T-helper 2 cell treated with Interferon-gamma antibody and Interleukin-4, amounts not matched to agents 100 ng/mL and 5 ng/mL, for 36 hours (primary cell): ENCODE data around the gene POTEB3. TPM values are rescaled to one million over a fixed set of nuclear protein-coding genes. Genes with fewer than 3 reads are reported as not detected.
"Not testable (repeated sequence)": the region's sequence is repeated elsewhere in the genome, so short reads cannot be mapped to it uniquely, and the experiment has no call there.

Experiments
- intact Hi-C: fragments of 100-400 bp; cut with micrococcal nuclease; formaldehyde crosslinking; loops from one replicate; pipeline ENCODE4 v1.15.1; 2023
- total RNA-seq: library from RNA; stranded (reverse); gene quantifications from 2 replicates; pipeline ENCODE4 v1.2.3, GENCODE V29; 2022

POTEB3 gene
- not detected in 2 replicates for total RNA-seq

DNA sequence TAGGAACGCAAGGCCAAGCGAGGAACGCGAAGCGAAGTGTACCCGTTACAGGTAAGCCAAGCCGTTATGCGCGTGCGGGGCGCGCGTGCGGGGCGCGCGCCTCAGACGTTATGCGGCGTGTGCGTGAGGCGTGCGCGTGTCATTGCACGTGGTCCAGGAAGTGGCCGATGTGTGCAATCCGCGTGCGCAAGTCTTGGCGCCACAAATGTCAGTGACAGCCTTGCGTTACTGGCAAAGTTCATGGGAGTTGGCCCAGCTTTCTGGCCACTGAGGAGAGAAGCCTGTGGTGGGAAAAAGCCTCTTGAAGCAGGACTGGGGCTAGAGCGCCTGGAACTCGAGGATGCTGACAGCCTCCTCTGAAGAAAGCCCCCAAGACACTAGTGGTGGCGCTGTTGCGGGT, at the start of gene POTEB3:
Gene POTEB3 (minus strand): TSS at position 101 of the 400 bp plus-strand sequence. CDS start 488 bp downstream, outside the sequence.
- intact Hi-C loops = not testable (repeated sequence)

DNA sequence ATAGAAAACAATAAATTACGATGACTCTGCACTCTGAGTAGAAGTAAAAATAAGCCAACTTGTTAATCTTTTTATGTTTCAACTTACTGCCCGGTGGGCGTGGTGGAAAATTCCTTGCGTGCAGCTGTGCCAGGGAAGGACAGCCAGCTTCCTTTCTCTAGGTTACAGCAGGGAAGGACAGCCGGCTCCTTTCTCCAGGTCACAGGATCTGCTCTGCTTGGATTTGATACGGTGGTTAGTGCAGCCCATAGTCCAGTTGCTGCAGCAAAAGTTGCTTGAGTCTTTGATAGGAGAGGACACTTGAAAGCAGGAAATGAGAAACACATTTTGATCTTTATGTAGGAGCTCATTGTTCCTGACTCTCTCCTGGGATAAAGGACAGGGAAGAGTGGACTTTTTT, 13.4 kb upstream of the POTEB3 start:
- intact Hi-C loops = not testable (repeated sequence)

DNA sequence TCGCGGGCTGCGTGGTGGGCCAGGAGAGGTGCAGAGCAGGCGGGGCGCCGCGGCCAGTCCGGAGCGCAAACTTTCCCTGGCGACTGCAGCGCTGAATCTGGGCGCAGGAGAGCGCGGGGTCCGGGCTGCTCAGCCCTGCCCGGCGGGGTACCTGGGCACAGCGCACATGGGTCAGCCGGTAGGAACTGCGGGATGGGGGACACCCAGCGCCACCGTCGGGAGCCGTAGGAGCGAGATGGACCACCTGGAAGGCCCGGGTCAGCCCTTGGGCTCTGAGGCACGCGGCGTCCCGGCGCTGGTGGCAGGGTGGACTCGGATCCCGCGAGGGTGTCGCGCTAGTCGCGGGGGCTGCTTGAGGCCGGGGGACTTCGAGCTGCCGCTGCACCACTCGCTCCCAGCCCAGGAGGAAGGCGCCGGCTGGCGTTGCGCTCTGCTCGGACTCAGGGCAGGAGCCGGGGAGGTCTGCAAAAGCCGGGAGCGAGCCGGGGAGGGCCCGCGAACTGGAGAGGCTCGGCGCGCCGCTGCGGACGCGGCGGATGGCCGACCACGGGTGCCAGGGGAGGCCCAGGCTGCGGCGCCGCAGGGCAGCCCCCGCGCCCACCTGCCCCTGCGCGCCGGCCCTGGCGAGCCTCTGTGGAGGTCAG, 11.7 kb upstream of the POTEB3 start:
- intact Hi-C loops = not testable (repeated sequence)

DNA sequence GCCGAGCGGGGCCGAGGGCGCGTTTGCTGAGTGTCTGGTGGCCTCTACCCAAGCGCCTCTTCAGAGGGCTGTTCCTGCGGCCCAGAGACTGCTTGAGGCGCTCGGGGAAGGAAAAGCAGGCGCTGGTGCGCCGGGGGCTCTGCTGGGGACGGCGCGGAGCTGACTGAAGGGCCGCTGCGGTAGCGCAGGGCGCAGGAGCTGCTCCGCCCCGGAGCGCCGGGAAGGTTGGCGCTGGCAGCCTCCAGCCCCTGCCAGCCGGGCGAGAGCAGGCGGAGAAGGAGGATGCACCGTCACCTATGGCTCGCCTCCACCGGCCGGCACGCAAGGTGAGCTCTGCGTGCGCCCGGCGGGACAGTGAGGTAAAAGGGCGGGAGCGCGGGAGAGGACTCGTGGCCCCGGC, 11.2 kb upstream of the POTEB3 start:
- intact Hi-C loops = not testable (repeated sequence)

DNA sequence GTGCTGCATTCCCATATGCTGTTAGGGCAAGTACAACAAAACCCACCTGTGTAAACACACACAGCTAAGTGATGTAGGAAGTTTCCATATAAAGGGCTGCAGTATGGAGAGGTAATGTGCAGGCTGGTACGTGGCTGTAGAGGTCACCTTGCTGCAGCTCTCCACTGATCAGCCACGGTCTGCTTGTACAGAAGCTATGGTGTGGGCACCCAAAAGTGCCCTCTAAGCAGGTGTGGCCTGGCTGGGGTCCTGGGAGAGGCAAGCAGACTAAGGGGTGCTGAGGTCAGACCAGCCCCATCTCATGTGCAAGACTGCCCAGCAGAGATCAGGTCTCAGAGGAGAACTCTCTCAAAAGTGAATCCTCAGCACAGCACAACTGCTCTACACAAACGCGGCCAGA, 32.9 kb downstream of the POTEB3 start:
- intact Hi-C loops = not testable (repeated sequence)

DNA sequence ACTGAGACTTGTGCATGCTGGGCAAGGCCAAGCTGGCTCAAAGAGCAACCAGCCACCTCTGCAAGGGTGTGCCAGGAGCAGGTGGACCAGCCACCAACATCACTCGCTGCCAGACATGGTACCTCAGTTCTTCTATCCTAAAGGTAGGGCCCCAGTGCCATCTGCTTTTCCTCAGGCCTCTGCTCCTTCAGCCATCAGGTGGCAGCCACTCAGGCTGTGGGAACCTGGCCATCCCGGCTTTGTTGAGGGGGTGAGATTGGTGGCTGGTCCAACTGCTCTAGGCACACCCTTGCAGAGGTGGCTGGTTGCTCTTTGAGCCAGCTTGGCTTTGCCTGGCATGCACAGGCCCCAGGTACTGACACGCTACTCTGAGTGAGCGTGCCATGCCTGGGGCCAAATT, 38.8 kb downstream of the POTEB3 start:
- intact Hi-C loops = not testable (repeated sequence)

DNA sequence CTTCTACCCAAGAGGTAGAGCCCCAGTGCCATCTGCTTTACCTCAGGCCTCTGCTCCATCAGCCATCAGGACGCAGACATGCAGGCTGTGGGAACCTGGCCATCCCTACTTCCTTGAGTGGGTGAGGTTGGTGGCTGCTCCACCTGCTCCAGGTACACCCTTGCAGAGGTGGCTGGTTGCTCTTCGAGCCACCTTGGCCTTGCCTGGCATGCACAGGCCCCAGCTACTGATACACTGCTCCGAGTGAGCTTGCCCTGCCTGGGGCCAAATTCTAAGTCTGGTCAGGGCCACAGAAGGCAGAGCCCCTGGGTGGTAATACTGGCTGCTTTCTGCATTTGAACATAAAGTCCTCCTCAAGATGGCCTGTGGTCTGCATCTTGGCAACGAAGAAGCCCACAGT, 41.2 kb downstream of the POTEB3 start:
- intact Hi-C loops = not testable (repeated sequence)

DNA sequence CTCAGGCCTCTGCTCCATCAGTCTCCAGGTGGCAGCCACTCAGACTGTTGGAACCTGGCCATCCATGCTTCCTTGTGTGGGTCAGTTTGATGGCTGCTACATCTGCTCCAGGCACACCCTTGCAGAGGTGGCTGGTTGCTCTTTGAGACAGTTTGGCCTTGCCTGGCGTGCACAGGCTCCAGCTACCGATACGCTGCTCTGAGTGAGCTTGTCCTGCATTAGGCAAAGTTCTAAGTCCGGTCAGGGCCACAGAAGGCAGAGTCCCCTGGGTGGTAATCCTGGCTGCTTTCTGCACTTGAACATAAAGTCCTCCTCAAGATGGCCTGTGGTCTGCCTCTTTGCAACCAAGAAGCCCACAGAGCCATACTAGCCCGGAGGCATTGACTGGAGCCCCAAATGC, 41.8 kb downstream of the POTEB3 start:
- intact Hi-C loops = not testable (repeated sequence)

DNA sequence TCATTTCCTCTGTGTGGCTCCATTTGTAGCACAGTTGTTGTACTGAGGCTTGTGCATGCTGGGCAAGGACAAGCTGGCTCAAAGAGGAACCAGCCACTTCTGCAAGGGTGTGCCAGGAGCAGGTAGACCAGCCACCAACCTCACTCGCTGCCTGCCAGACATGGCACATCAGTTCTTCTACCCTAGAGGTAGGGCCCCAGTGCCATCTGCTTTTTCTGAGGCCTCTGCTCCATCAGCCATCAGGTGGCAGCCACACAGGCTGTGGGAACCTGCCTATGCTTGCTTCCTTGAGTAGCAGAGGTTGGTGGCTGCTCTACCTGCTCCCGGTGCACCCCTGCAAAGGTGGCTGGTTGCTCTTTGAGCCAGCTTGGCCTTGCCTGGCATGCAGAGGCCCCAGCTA, 42.6 kb downstream of the POTEB3 start:
- intact Hi-C loops = not testable (repeated sequence)

DNA sequence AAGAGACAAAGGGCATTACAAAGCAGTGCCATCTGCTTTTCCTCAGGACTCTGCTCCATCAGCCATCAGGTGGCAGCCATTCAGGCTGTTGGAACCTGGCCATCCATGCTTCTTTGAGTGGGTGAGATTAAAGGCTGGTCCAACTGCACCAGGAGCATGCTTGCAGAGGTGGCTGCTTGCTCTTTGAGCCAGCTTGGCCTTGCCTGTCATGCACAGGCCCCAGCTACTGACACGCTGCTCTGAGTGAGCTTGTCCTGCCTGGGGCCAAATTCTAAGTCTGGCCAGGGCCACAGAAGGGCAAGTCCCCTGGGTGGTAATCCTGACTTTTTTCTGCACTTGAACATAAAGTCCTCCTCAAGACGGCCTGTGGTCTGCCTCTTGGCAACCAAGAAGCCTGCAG, 43.1 kb downstream of the POTEB3 start:
- intact Hi-C loops = not testable (repeated sequence)

DNA sequence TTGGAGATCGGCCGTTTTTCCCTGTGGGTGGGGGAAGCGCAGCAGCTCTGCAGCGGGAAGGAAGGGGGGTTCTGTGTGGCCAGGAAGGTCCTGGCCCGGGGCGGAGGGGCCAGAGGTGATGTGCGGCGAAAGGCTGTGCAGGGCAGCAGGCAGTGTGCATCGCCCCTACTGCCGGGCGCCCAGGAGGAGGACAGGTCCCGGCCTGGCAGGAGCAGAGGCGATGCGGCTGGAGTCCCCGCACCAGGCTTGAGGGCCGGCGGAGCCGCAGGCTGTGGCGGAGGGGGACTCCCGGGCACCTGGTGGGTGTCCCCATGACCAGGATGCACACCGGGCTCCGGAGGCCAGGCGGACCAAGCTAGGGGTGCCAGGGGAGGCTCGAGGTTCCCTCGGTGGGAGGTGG, 54.3 kb downstream of the POTEB3 start:
- intact Hi-C loops = not testable (repeated sequence)

DNA sequence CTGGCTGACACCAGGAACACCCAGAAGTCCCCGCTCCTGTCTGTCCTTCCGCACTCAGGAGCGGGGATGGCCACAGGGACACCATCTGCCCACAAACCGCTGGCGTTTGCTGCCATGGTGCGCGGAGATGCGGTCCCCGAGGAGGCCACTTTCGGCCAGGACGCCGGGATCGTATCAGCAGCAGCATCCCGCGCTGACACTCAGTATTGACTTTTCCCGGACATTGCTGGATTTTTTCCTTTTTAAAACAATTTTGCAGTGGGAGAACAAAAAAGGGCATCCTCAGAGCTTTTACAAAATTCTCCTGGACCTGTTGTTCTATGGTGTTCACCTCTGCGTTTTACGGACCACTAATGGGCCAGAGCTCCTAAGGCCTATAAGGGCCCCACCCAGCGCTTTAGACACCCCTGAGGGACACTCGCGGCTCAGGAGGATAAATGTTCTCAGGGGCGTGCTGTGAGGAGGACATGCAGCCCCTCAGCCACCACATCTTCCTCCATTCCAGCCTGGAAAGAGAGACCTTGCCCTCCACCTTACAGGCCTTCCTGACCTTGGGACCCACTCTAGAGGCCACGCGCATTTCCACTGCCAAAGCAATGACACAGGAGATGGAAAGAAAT, 56.3 kb downstream of the POTEB3 start:
- intact Hi-C loops = not testable (repeated sequence)

DNA sequence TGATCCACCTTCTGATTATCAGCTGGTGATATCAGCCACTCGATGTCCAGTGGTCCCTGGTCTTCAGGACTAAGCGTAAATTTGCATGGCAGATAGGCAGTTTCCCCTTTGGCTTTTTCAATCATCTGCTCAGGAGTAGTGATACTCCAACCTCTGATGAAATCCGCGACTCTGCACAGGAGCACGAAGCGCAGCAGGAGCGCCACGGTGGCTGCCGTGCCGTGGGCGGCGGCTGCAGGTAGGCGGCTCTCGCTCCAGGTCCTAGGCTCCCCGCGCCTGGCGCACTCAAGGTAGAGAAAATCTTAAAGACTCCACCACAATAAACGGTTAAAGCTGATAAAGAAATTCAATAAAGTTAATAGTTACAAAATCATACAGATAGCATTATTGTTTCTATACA, 66.6 kb downstream of the POTEB3 start:
- intact Hi-C loops = not testable (repeated sequence)

DNA sequence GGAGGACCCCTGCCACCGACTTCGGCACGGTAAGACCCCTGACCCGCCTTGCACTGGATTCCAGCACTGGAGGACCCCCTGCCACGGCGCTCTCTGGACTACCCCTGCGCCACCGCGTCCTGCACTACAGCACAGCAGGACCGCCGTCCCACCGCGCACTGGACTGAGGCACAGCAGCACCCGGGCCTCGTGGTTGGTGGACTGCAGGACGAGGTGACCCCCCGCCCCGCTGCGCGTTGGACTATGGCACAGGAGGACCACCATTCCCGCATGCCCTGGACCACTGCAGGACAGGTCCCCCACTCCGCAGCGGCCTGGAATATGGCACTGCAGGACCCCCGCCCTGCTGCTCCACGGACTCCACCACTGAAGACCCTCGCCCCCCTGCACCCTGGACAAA, 71.1 kb downstream of the POTEB3 start:
- intact Hi-C loops = not testable (repeated sequence)

DNA sequence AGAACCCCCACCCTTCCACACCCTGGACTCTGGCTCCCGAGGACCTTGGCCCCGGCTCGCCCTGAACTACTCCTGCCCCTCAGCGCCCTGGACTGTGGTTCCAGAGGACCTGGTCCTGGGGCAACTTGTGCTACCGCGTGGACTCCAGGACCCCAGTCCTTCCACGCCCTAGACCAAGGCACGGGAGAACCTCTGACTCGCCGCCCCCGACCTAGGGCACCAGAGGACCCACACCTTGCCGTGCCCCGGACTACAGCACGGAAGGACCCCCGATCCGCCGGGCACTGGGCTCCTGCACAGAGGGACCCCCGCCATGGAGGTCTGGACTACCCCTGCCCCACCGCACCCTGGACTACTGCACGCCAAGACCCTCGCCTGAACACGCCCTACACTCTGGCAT, 71.7 kb downstream of the POTEB3 start:
- intact Hi-C loops = not testable (repeated sequence)
